Measurements from ENCODE around the gene CASZ1.

Gene CASZ1

DNA sequence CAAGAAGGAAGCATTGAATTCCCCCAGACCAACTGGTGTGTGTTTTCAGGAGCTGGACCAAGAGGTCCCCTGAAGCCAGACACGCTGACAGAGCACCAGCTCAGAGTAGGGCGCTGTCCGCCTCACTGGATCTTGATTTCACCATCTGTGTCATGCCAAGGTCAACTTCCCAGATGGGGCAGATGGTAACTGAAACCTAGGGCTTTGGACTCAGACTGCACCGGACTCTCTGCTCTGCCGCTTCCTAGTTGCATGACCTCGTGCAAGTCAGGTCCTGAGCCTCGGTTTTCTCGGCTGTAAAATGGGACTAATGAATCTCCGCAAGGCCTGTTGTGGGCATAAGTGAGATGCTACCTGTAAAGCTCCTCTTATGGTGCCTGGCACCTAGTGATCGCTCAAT is 17.9 kb upstream of the CASZ1 start:
- TF ChIP-seq RAD21 (IDR thresholded peaks at IDR 0.05; ENCODE audit: low read depth) (no peak), NFIC (IDR thresholded peaks at IDR 0.05) (no peak), YY1 (IDR thresholded peaks at IDR 0.05; ENCODE audit: low read depth) (no peak), ZBTB7A (IDR thresholded peaks at IDR 0.05; ENCODE audit: low read depth) (no peak), EGR1 (IDR thresholded peaks at IDR 0.05) (no peak), CREB1 (IDR thresholded peaks at IDR 0.05; ENCODE audit: low read depth) (no peak), TCF12 (IDR thresholded peaks at IDR 0.05; ENCODE audit: low read depth) (no peak), EP300 (IDR thresholded peaks at IDR 0.05; ENCODE audit: borderline replicate concordance) (no peak), TAF1 (IDR thresholded peaks at IDR 0.05; ENCODE audit: low read depth) (no peak), FOXM1 (IDR thresholded peaks at IDR 0.05; ENCODE audit: borderline replicate concordance, low read depth) (no peak), CEBPB (IDR thresholded peaks at IDR 0.05) (no peak)
- TF ChIP-seq, protein P1, sequence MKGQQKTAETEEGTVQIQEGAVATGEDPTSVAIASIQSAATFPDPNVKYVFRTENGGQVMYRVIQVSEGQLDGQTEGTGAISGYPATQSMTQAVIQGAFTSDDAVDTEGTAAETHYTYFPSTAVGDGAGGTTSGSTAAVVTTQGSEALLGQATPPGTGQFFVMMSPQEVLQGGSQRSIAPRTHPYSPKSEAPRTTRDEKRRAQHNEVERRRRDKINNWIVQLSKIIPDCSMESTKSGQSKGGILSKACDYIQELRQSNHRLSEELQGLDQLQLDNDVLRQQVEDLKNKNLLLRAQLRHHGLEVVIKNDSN (IDR thresholded peaks at IDR 0.05) = no peak
- TF ChIP-seq, protein P2, sequence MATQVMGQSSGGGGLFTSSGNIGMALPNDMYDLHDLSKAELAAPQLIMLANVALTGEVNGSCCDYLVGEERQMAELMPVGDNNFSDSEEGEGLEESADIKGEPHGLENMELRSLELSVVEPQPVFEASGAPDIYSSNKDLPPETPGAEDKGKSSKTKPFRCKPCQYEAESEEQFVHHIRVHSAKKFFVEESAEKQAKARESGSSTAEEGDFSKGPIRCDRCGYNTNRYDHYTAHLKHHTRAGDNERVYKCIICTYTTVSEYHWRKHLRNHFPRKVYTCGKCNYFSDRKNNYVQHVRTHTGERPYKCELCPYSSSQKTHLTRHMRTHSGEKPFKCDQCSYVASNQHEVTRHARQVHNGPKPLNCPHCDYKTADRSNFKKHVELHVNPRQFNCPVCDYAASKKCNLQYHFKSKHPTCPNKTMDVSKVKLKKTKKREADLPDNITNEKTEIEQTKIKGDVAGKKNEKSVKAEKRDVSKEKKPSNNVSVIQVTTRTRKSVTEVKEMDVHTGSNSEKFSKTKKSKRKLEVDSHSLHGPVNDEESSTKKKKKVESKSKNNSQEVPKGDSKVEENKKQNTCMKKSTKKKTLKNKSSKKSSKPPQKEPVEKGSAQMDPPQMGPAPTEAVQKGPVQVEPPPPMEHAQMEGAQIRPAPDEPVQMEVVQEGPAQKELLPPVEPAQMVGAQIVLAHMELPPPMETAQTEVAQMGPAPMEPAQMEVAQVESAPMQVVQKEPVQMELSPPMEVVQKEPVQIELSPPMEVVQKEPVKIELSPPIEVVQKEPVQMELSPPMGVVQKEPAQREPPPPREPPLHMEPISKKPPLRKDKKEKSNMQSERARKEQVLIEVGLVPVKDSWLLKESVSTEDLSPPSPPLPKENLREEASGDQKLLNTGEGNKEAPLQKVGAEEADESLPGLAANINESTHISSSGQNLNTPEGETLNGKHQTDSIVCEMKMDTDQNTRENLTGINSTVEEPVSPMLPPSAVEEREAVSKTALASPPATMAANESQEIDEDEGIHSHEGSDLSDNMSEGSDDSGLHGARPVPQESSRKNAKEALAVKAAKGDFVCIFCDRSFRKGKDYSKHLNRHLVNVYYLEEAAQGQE (IDR thresholded peaks at IDR 0.05; ENCODE audit: low read depth) = no peak
- TF ChIP-seq, protein P3, sequence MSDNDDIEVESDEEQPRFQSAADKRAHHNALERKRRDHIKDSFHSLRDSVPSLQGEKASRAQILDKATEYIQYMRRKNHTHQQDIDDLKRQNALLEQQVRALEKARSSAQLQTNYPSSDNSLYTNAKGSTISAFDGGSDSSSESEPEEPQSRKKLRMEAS (IDR thresholded peaks at IDR 0.05) = no peak

DNA sequence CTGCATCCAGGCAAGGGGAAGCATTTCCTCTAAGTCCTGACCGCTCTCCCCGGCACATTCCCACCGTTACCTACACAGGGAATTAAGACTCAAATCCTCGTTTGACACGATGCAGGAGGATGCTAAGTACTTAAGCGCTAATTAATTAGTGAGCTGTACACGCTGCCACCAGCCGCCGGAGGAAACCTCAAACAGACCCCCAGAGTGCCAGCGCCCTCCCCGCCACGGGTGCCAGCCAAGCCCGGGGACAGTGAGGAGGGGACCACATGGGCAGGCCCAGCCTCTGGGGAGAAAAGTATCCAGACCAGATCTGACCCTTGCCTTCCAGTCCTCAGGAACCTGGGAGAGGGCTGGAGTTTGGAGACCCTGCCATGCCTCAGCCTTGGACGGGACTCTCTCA is 17.4 kb upstream of the CASZ1 start:
- TF ChIP-seq RAD21 (IDR thresholded peaks at IDR 0.05; ENCODE audit: low read depth) (no peak), FOXM1 (IDR thresholded peaks at IDR 0.05; ENCODE audit: borderline replicate concordance, low read depth) (no peak), CREB1 (IDR thresholded peaks at IDR 0.05; ENCODE audit: low read depth) (no peak), YY1 (IDR thresholded peaks at IDR 0.05; ENCODE audit: low read depth) (no peak), ZBTB7A (IDR thresholded peaks at IDR 0.05; ENCODE audit: low read depth) (no peak), NFIC (IDR thresholded peaks at IDR 0.05) (no peak), TEAD4 (IDR thresholded peaks at IDR 0.05) (no peak), CEBPB (IDR thresholded peaks at IDR 0.05) (no peak), TAF1 (IDR thresholded peaks at IDR 0.05; ENCODE audit: low read depth) (no peak), EP300 (IDR thresholded peaks at IDR 0.05; ENCODE audit: borderline replicate concordance) (no peak), TCF12 (IDR thresholded peaks at IDR 0.05; ENCODE audit: low read depth) (no peak), EGR1 (IDR thresholded peaks at IDR 0.05) (no peak)
- TF ChIP-seq, protein P1 (IDR thresholded peaks at IDR 0.05) = no peak
- TF ChIP-seq, protein P3 (IDR thresholded peaks at IDR 0.05) = no peak
- TF ChIP-seq, protein P2 (IDR thresholded peaks at IDR 0.05; ENCODE audit: low read depth) = no peak

DNA sequence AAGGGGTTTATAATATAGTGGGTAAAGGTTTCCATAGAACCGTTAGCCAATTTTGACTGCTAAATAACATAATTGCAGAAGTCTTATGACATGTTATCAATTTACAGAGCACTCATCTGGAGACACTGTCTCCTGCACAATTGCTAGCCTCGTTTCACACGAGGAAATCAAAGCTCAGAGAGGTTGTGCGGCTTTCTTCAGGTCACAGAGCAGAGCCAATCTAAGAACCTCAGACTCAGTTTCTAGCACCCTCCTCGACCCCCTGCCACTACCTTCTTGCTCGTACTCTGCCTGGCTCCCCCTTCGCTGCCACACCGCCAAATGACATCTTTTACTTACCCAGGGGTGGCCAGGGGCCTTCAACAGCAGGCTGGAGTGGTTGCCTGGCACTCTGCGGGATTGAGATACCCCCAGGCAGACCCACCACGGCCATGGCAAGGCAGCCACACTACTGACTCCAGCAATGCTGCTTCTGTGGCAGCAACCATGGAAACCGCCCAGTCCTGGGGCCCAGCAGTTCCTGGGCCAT is 16.0 kb upstream of the CASZ1 start:
- TF ChIP-seq, protein P3 (IDR thresholded peaks at IDR 0.05) = no peak
- no peak for TF ChIP-seq TAF1 (IDR thresholded peaks at IDR 0.05; ENCODE audit: low read depth)
- no peak for TF ChIP-seq CEBPB (IDR thresholded peaks at IDR 0.05)
- TF ChIP-seq YY1 (IDR thresholded peaks at IDR 0.05; ENCODE audit: low read depth) = no peak
- TF ChIP-seq, protein P2 (IDR thresholded peaks at IDR 0.05; ENCODE audit: low read depth) = no peak
- no peak for TF ChIP-seq TCF12 (IDR thresholded peaks at IDR 0.05; ENCODE audit: low read depth)
- TF ChIP-seq TEAD4 (IDR thresholded peaks at IDR 0.05) = no peak
- TF ChIP-seq ZBTB7A (IDR thresholded peaks at IDR 0.05; ENCODE audit: low read depth) = no peak
- no peak for TF ChIP-seq EP300 (IDR thresholded peaks at IDR 0.05; ENCODE audit: borderline replicate concordance)
- TF ChIP-seq FOXM1 (IDR thresholded peaks at IDR 0.05; ENCODE audit: borderline replicate concordance, low read depth) = no peak
- no peak for TF ChIP-seq RAD21 (IDR thresholded peaks at IDR 0.05; ENCODE audit: low read depth)
- no peak for TF ChIP-seq EGR1 (IDR thresholded peaks at IDR 0.05)
- TF ChIP-seq CREB1 (IDR thresholded peaks at IDR 0.05; ENCODE audit: low read depth) = no peak
- TF ChIP-seq, protein P1 (IDR thresholded peaks at IDR 0.05) = no peak
- TF ChIP-seq NFIC (IDR thresholded peaks at IDR 0.05) = no peak

Measured in Ishikawa (cell line).